Endodermal cell (in vitro differentiated cells): ENCODE data around the gene ZFP42. TPM values are rescaled to one million over a fixed set of nuclear protein-coding genes. Genes with fewer than 3 reads are reported as not detected.

Experiments
- DNase-seq: peaks from one replicate; pipeline ENCODE4 v3.0.0-alpha.2; 2017
- H3K27ac ChIP-seq: 2 replicates; pipeline ENCODE4 v1.5.1; 2013; ENCODE audit warnings: mild to moderate bottlenecking, low read depth, low read length, moderate library complexity
- H3K27me3 ChIP-seq: 2 replicates; pipeline ENCODE4 v1.6.1; 2013; ENCODE audit warnings: mild to moderate bottlenecking, low read length, moderate library complexity; ENCODE audit not compliant: insufficient read depth, control insufficient read depth, poor library complexity, severe bottlenecking
- H3K36me3 ChIP-seq: 2 replicates; pipeline ENCODE4 v1.7.0; 2013; ENCODE audit warnings: mild to moderate bottlenecking, low read length, moderate library complexity; ENCODE audit not compliant: control insufficient read depth, insufficient read depth
- H3K4me1 ChIP-seq: one replicate; pipeline ENCODE4 v1.7.0; 2013; ENCODE audit warnings: low read length; ENCODE audit not compliant: control insufficient read depth, insufficient read depth
- H3K4me3 ChIP-seq: 2 replicates; pipeline ENCODE4 v1.5.1; 2013; ENCODE audit warnings: mild to moderate bottlenecking, low read length, moderate library complexity
- H3K9ac ChIP-seq: 2 replicates; pipeline ENCODE4 v1.6.1; 2013; ENCODE audit warnings: mild to moderate bottlenecking, low read length, moderate library complexity; ENCODE audit not compliant: poor library complexity, severe bottlenecking; ENCODE audit errors: extremely low read depth
- H3K9me3 ChIP-seq: 2 replicates; pipeline ENCODE4 v1.6.1; 2013; ENCODE audit warnings: mild to moderate bottlenecking, low read length, moderate library complexity; ENCODE audit not compliant: control insufficient read depth
- H3K27ac Mint-ChIP-seq: 2 replicates; pipeline ENCODE4 v1.8.0; 2020; ENCODE audit warnings: mixed read lengths
- H3K27me3 Mint-ChIP-seq: 2 replicates; pipeline ENCODE4 v1.8.0; 2021; ENCODE audit warnings: mild to moderate bottlenecking, mixed read lengths; ENCODE audit not compliant: insufficient read depth
- H3K36me3 Mint-ChIP-seq: 2 replicates; pipeline ENCODE4 v1.8.0; 2020; ENCODE audit warnings: low read depth, mixed read lengths
- H3K4me1 Mint-ChIP-seq: 2 replicates; pipeline ENCODE4 v1.8.0; 2020; ENCODE audit warnings: mixed read lengths
- H3K4me3 Mint-ChIP-seq: 2 replicates; pipeline ENCODE4 v1.8.0; 2020; ENCODE audit warnings: mild to moderate bottlenecking, moderate library complexity, mixed read lengths
- H3K9me3 Mint-ChIP-seq: 2 replicates; pipeline ENCODE4 v1.8.0; 2020; ENCODE audit warnings: mild to moderate bottlenecking, mixed read lengths
- WGBS, 2 experiments: methylation state at CpG; one replicate each; pipeline versions ENCODE4 v1.1.5 to v1.1.7; 2013; ENCODE audit warnings: missing lambda C conversion rate in 2 of 2, mixed read lengths in 1 of 2; ENCODE audit not compliant: insufficient coverage in 1 of 2, insufficient read length in 1 of 2; 5-methylcytosine and 5-hydroxymethylcytosine counted together
- total RNA-seq, 2 donors: library from RNA; stranded (reverse); fragmentation: NEBNext Ultra II Directional in 1 of 2; extraction: Animal tissue kit (Norgen Biotek cat#: 25700) in 1 of 2; gene quantifications; 2 replicates in 1 of 2; 3 replicates in 1 of 2; pipeline ENCODE4 v1.2.1, GENCODE V29; 2021
- TF ChIP-seq, protein P1 (sequence below): fragments of 200-600 bp; sonication (generic); conservative IDR thresholded peaks from 2 replicates; pipeline ENCODE4 v1.5.0; 2021; ENCODE audit warnings: antibody characterized with exemption, mild to moderate bottlenecking

Gene ZFP42
- total RNA-seq, 2 donors from 2014 or later, result 30.9 to 58.5 TPM

GRCh38 chr4:188002323-188002722 lies 6.8 kb downstream of the ZFP42 start:
- Histone ChIP-seq H3K4me1 (no peaks in the 10 kb centered on the region), H3K27me3 (no peaks in the 10 kb centered on the region), H3K36me3 (no peaks in the 10 kb centered on the region), H3K9me3 (no peaks in the 10 kb centered on the region), H3K9ac (no peak overlapping the region), H3K27ac (no peak overlapping the region), H3K4me3 (no peak overlapping the region)
- Mint-ChIP-seq H3K4me3 (no peak overlapping the region), H3K9me3 (no peaks in the 10 kb centered on the region), H3K27me3 (no peaks in the 10 kb centered on the region), H3K36me3 (peaks cover 78% of the 10 kb centered on the region), H3K27ac (no peak overlapping the region), H3K4me1 (peaks cover 2% of the 10 kb centered on the region)
- WGBS, 2 experiments, result 90 to 100% methylated on average over 1 to 2 of the region's 2 CpGs
- TF ChIP-seq, protein P1, sequence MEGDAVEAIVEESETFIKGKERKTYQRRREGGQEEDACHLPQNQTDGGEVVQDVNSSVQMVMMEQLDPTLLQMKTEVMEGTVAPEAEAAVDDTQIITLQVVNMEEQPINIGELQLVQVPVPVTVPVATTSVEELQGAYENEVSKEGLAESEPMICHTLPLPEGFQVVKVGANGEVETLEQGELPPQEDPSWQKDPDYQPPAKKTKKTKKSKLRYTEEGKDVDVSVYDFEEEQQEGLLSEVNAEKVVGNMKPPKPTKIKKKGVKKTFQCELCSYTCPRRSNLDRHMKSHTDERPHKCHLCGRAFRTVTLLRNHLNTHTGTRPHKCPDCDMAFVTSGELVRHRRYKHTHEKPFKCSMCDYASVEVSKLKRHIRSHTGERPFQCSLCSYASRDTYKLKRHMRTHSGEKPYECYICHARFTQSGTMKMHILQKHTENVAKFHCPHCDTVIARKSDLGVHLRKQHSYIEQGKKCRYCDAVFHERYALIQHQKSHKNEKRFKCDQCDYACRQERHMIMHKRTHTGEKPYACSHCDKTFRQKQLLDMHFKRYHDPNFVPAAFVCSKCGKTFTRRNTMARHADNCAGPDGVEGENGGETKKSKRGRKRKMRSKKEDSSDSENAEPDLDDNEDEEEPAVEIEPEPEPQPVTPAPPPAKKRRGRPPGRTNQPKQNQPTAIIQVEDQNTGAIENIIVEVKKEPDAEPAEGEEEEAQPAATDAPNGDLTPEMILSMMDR, result no peak
- DNase-seq, result no peak

DNA sequence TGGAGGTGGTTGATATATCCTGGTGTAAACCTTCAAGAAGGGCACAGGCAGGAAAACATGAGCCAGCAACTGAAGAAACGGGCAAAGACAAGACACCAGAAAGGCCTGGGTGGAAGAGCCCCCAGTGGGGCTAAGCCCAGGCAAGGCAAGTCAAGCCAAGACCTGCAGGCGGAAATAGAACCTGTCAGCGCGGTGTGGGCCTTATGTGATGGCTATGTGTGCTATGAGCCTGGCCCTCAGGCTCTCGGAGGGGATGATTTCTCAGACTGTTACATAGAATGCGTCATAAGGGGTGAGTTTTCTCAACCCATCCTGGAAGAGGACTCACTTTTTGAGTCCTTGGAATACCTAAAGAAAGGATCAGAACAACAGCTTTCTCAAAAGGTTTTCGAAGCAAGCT lies 7.2 kb downstream of the ZFP42 start:
- Mint-ChIP-seq H3K9me3 (no peaks in the 10 kb centered on the region), H3K4me1 (peaks cover 2% of the 10 kb centered on the region), H3K27ac (no peak overlapping the region), H3K4me3 (no peak overlapping the region), H3K27me3 (no peaks in the 10 kb centered on the region), H3K36me3 (peaks cover 75% of the 10 kb centered on the region)
- Histone ChIP-seq H3K9ac (no peak overlapping the region), H3K4me3 (no peak overlapping the region), H3K4me1 (no peaks in the 10 kb centered on the region), H3K27ac (no peak overlapping the region), H3K36me3 (no peaks in the 10 kb centered on the region), H3K9me3 (no peaks in the 10 kb centered on the region), H3K27me3 (no peaks in the 10 kb centered on the region)
- TF ChIP-seq, protein P1, result no peak
- 91 to 94% methylated on average over 4 to 7 of the region's 7 CpGs for WGBS, 2 experiments
- no peak for DNase-seq

DNA sequence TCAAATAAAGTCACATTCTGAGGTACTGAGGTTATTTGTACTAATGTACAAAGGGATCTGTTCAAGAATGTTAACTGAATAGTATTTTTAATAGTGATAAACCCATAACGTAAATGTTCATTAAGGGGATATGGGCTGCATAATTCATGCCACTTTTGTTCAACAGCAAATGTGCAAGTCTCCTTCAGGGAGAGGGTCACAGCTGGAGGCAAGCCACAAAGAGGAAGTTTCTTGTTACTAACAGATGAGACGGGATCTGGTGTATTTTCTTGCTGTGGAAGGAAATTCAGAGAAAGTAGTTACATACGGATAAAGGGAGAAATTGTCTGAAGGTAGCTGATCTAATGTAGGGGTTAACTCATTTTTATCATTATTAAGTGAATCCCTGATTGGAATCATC lies 10.0 kb downstream of the ZFP42 start:
- no peaks in the 10 kb centered on the region for H3K4me1 Mint-ChIP-seq
- H3K36me3 Mint-ChIP-seq, result peaks cover 61% of the 10 kb centered on the region
- no peak for DNase-seq
- WGBS, 2 experiments, result 83 to 94% methylated on average over 2 to 3 of the region's 3 CpGs
- Histone ChIP-seq H3K36me3 (no peaks in the 10 kb centered on the region), H3K4me3 (no peak overlapping the region), H3K9me3 (no peaks in the 10 kb centered on the region), H3K9ac (no peak overlapping the region), H3K27ac (no peak overlapping the region), H3K4me1 (no peaks in the 10 kb centered on the region), H3K27me3 (no peaks in the 10 kb centered on the region)
- TF ChIP-seq, protein P1, result no peak
- no peaks in the 10 kb centered on the region for H3K9me3 Mint-ChIP-seq
- no peak overlapping the region for H3K4me3 Mint-ChIP-seq
- no peaks in the 10 kb centered on the region for H3K27me3 Mint-ChIP-seq
- peak overlapping the region; percentile 1 for H3K27ac Mint-ChIP-seq
